Stimulated activated naive CD4-positive, alpha-beta T cell (primary cell): ENCODE measurements around the gene GNG7.
A peak's percentile ranks its signal among the peaks of the same experiment; 100 is the strongest.
"Not testable (repeated sequence)": the region's sequence is repeated elsewhere in the genome, so short reads cannot be mapped to it uniquely, and the experiment has no call there.

ENCODE experiments used
- DNase-seq, 6 experiments: peaks; one replicate each; lab custom pipeline; 2025; lab: John Stamatoyannopoulos, UW

The GNG7 gene

GRCh38 chr19:2484178-2484937 lies 218.1 kb downstream of the GNG7 start:
- no peak for DNase-seq

GRCh38 chr19:2483484-2484151 lies 218.9 kb downstream of the GNG7 start:
- DNase-seq: no peak

GRCh38 chr19:2483084-2483483 lies 219.4 kb downstream of the GNG7 start:
- no peak for DNase-seq

GRCh38 chr19:2482354-2483038 lies 220.0 kb downstream of the GNG7 start:
- DNase-seq: no peak

- DNase-seq: no peak
These were observed 221.0 kb downstream of the GNG7 start for GRCh38 chr19:2481466-2481865.

GRCh38 chr19:2479556-2480194 lies 222.8 kb downstream of the GNG7 start:
- peak in 1 of 6 experiments; percentile 60 for DNase-seq

GRCh38 chr19:2478756-2479555 lies 223.5 kb downstream of the GNG7 start:
- peak; percentile 61 to 80 (median 70) for DNase-seq

- peak; percentile 41 to 80 (median 65) for DNase-seq
These were observed 224.2 kb downstream of the GNG7 start for GRCh38 chr19:2478278-2478755.

- DNase-seq: peak in 4 of 6 experiments; percentile 12 to 47 (median 24)
These were observed 224.7 kb downstream of the GNG7 start for GRCh38 chr19:2477732-2478191.

- peak in 3 of 6 experiments; percentile 32 to 44 (median 36) for DNase-seq
These were observed 225.3 kb downstream of the GNG7 start for GRCh38 chr19:2477141-2477710.

- DNase-seq: peak; percentile 46 to 68 (median 62)
These were observed 225.9 kb downstream of the GNG7 start for GRCh38 chr19:2476451-2477140.

GRCh38 chr19:2475702-2476450 lies 226.6 kb downstream of the GNG7 start, which contains the start of gene GADD45B:
TSS of gene GADD45B (plus strand) at chr19:2476127. CDS start at chr19:2476359, 232 bp downstream.
- DNase-seq: peak; percentile 94 to 98 (median 96)

- DNase-seq: peak; percentile 55 to 84 (median 67)
These were observed 227.3 kb downstream of the GNG7 start for GRCh38 chr19:2475018-2475701.

GRCh38 chr19:2474232-2475017 lies 228.1 kb downstream of the GNG7 start:
- peak; percentile 73 to 89 (median 81) for DNase-seq

GRCh38 chr19:2469915-2470200 lies 232.6 kb downstream of the GNG7 start:
- not testable (repeated sequence) for DNase-seq

GRCh38 chr19:2469102-2469914 lies 233.2 kb downstream of the GNG7 start:
- no peak for DNase-seq

GRCh38 chr19:2468596-2468995 lies 233.9 kb downstream of the GNG7 start:
- DNase-seq: no peak
